Kidney (tissue), 14 donors: ENCODE data around the gene STEAP2. TPM values are rescaled to one million over a fixed set of nuclear protein-coding genes. Genes with fewer than 3 reads are reported as not detected.

Source experiments
- DNase-seq, 5 donors: peaks; one replicate each; pipeline ENCODE4 v3.0.0-alpha.2; 2013 to 2020
- FAIRE-seq: peaks from 2 replicates; lab custom pipeline; 2012; peaks lifted over from hg19 to GRCh38; lab: Jason Lieb, UNC
- H3K27ac ChIP-seq, 2 donors: one replicate each; pipeline ENCODE4 v1.7.0; 2013; ENCODE audit warnings: low read depth in 2 of 2, low read length in 2 of 2, inconsistent platforms in 1 of 2
- H3K27me3 ChIP-seq: one replicate; pipeline ENCODE4 v1.7.1; 2013; ENCODE audit warnings: low read length, inconsistent platforms; ENCODE audit not compliant: control insufficient read depth, insufficient read depth
- H3K36me3 ChIP-seq, 3 donors: one replicate each; pipeline versions ENCODE4 v1.7.0 to v1.7.1; 2013; ENCODE audit warnings: low read length in 3 of 3, control low read depth in 1 of 3, inconsistent platforms in 1 of 3; ENCODE audit not compliant: insufficient read depth in 3 of 3, control insufficient read depth in 2 of 3
- H3K4me1 ChIP-seq, 3 donors: one replicate each; pipeline versions ENCODE4 v1.7.0 to v1.7.1; 2013; ENCODE audit warnings: low read length in 3 of 3, inconsistent platforms in 1 of 3, low read depth in 1 of 3; ENCODE audit not compliant: control insufficient read depth in 2 of 3, insufficient read depth in 2 of 3
- H3K4me3 ChIP-seq, 3 donors: one replicate each; pipeline versions ENCODE4 v1.7.0 to v1.8.1; 2013; ENCODE audit warnings: low read length in 3 of 3, control low read depth in 1 of 3, inconsistent platforms in 1 of 3
- H3K9ac ChIP-seq, 3 donors: one replicate each; pipeline versions ENCODE4 v1.7.0 to v1.7.1; 2013; ENCODE audit warnings: low read length in 3 of 3, control low read depth in 1 of 3, inconsistent platforms in 1 of 3
- H3K9me3 ChIP-seq, 3 donors: one replicate each; pipeline versions ENCODE4 v1.7.0 to v1.7.1; 2013; ENCODE audit warnings: low read length in 3 of 3, control low read depth in 1 of 3, inconsistent platforms in 1 of 3; ENCODE audit not compliant: control insufficient read depth in 2 of 3, insufficient read depth in 1 of 3
- intact Hi-C: fragments of 100-400 bp; cut with DNase I; formaldehyde crosslinking; loops from one replicate; pipeline ENCODE4 v1.11.1; 2022
- polyA plus RNA-seq: library from polyadenylated mRNA; stranded (reverse); fragments of 350-450 nt; fragmentation: Illumina TruSeq; extraction: RNeasy Lipid Tissue Mini Kit (QIAGEN cat#74804); gene quantifications from one replicate; pipeline ENCODE4 v1.2.3, GENCODE V29; 2014; ENCODE audit warnings: low read depth, low replicate concordance; ENCODE audit not compliant: insufficient read depth
- total RNA-seq: library from RNA; stranded (reverse); fragmentation: NEBNext Ultra II Directional; extraction: Animal tissue kit (Norgen Biotek cat#: 25700); gene quantifications from one replicate; pipeline ENCODE4 v1.2.1, GENCODE V29; 2021
- TF ChIP-seq, protein P1 (sequence below): IDR thresholded peaks from 3 replicates; pipeline ENCODE4 v1.5.1; 2012; ENCODE audit warnings: mild to moderate bottlenecking, moderate library complexity, borderline replicate concordance; ENCODE audit not compliant: insufficient read depth; ENCODE audit errors: extremely low read depth
- donor health status: control.
- donor health status: control.
- donor health status: control.
- donor health status: control.
- donor health status: control.
- donor health status: DM: yes; HTN: yes; CAD: no.
- donor health status: Normal renal cell carcinoma (clear cell type).

STEAP2 gene
- total and polyA plus RNA-seq, 2 donors from 2014 or later: 8.9 to 15.8 TPM

DNA sequence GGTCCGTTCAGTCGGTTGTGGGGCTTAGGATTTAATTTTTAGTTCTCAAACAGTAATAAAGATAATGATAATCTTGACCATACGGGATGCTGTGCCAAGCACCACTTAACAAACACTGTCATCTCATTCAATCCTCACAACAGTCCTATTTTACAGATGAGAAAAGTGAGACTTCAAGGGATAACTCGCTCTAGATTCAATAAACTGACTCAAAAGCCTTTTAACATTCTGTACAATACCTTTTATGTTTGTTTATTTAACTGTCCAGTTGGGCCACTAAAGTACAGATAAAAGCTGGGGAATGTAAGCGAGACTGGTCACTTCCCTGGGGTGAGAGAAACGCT lies 33.0 kb downstream of the STEAP2 start:
- DNase-seq (no peak), FAIRE-seq (no peak)
- intact Hi-C loops: no loop called here
- Histone ChIP-seq H3K27ac (no peak overlapping the region), H3K9ac (peak overlapping the region; percentile 38 to 95 (median 75)), H3K4me1 (peaks cover 0 to 7% (median 0%) of the 10 kb centered on the region in 3 donors), H3K9me3 (no peaks in the 10 kb centered on the region), H3K27me3 (no peaks in the 10 kb centered on the region), H3K4me3 (peak overlapping the region; percentile 91 to 98 (median 93)), H3K36me3 (no peaks in the 10 kb centered on the region)
- TF ChIP-seq, protein P1, sequence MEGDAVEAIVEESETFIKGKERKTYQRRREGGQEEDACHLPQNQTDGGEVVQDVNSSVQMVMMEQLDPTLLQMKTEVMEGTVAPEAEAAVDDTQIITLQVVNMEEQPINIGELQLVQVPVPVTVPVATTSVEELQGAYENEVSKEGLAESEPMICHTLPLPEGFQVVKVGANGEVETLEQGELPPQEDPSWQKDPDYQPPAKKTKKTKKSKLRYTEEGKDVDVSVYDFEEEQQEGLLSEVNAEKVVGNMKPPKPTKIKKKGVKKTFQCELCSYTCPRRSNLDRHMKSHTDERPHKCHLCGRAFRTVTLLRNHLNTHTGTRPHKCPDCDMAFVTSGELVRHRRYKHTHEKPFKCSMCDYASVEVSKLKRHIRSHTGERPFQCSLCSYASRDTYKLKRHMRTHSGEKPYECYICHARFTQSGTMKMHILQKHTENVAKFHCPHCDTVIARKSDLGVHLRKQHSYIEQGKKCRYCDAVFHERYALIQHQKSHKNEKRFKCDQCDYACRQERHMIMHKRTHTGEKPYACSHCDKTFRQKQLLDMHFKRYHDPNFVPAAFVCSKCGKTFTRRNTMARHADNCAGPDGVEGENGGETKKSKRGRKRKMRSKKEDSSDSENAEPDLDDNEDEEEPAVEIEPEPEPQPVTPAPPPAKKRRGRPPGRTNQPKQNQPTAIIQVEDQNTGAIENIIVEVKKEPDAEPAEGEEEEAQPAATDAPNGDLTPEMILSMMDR: no peak

DNA sequence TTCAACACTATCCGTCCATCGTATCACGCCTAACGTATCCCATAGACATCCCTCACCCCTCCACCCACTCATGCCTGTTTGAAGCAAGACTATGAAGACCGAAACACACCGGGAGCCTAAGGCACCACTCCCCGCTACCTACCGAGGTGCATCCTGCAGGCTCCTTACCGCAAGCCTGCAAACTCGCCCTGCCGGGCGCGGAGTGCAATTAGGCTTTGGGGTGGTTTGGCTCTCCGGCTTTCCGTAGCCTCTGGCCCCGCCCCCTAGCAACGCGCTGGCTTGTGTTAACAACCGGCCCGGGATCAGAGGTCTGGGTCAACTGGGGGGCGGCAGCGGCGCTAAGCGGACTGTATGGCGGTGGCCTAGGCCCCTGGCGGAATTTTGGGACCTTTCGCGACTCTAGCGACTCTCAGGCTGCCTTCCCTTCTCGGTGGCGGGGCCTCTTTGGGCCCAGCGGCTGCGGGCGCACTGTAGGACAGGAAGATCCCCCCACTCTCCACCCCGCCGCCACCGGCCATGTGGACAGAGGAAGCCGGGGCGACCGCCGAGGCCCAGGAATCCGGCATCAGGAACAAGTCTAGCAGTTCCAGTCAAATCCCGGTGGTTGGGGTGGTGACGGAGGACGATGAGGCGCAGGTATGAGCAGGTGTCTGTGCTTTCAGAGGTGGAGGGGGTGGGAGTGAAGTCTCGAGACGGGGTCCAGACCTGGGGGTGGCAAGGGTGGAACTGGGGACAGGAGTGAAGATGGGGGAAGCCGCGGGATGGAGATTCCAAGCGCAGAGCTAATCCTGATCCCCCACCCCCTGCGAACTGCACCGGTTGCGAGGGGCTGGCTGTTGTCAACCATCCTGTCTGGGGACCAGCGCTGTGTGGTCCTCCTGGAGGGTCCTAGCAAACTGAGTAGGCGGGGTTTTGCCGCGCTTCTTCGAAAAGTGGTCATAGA lies 33.6 kb downstream of the STEAP2 start, which contains the start of gene CFAP69:
Gene CFAP69 (plus strand): TSS at position 266 of the 943 bp plus-strand sequence. CDS start 251 bp downstream, at position 517.
- Histone ChIP-seq H3K9ac (peak within 1 kb of the TSS; percentile 44 to 95 (median 75)), H3K27me3 (no peaks in the 10 kb centered on the region), H3K27ac (no peak within 1 kb of the TSS), H3K36me3 (no peaks in the 10 kb centered on the region), H3K4me1 (peaks cover 0 to 7% (median 0%) of the 10 kb centered on the region in 3 donors), H3K4me3 (peak within 1 kb of the TSS; percentile 91 to 98 (median 93)), H3K9me3 (no peaks in the 10 kb centered on the region)
- TF ChIP-seq, protein P1: peak; percentile 32
- no peak for FAIRE-seq
- intact Hi-C loops: no loop called here
- DNase-seq: peak; percentile 95 to 96 (median 96)

DNA sequence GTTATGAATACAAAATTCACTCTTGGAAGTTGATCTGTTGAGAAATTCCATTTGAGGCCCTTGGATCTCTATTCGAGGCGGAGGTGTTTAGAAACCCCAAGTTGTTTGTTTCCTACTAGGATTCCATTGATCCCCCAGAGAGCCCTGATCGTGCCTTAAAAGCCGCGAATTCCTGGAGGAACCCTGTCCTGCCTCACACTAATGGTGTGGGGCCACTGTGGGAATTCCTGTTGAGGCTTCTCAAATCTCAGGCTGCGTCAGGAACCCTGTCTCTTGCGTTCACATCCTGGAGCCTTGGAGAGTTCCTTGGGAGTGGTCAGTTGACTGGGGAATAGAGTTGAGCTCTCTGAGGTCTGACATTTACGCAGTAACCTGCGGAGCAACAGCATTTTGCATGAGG lies 34.6 kb downstream of the STEAP2 start:
- DNase-seq (peak in 2 of 5 donors; percentile 9 to 36), FAIRE-seq (no peak)
- Histone ChIP-seq H3K9me3 (no peaks in the 10 kb centered on the region), H3K9ac (peak overlapping the region in 1 of 3 donors; percentile 75), H3K36me3 (no peaks in the 10 kb centered on the region), H3K4me1 (peaks cover 0 to 7% (median 0%) of the 10 kb centered on the region in 3 donors), H3K27ac (no peak overlapping the region), H3K27me3 (no peaks in the 10 kb centered on the region), H3K4me3 (peak overlapping the region; percentile 26 to 93 (median 91))
- TF ChIP-seq, protein P1: no peak
- intact Hi-C loops: no loop called here
